Ectodermal cell (in vitro differentiated cells): ENCODE results near the gene PTPRZ1.

Experiments used
- H3K27ac ChIP-seq: 2 replicates; pipeline ENCODE4 v1.7.0; 2013; ENCODE audit warnings: mild to moderate bottlenecking, low read depth, low read length; ENCODE audit not compliant: insufficient read depth, poor library complexity, severe bottlenecking
- H3K27me3 ChIP-seq: 2 replicates; pipeline ENCODE4 v1.7.0; 2013; ENCODE audit warnings: mild to moderate bottlenecking, low read length; ENCODE audit not compliant: insufficient read depth, control insufficient read depth, poor library complexity, severe bottlenecking
- H3K36me3 ChIP-seq: one replicate; pipeline ENCODE4 v1.7.0; 2013; ENCODE audit warnings: low read length; ENCODE audit not compliant: control insufficient read depth, insufficient read depth
- H3K4me1 ChIP-seq: one replicate; pipeline ENCODE4 v1.7.0; 2013; ENCODE audit warnings: low read length; ENCODE audit not compliant: control insufficient read depth, insufficient read depth
- H3K4me3 ChIP-seq: 2 replicates; pipeline ENCODE4 v1.7.0; 2013; ENCODE audit warnings: low read depth, low read length, control low read depth; ENCODE audit not compliant: insufficient read depth
- H3K9me3 ChIP-seq: 2 replicates; pipeline ENCODE4 v1.7.0; 2013; ENCODE audit warnings: mild to moderate bottlenecking, low read length, moderate library complexity; ENCODE audit not compliant: control insufficient read depth
- WGBS, 2 experiments: methylation state at CpG; one replicate each; pipeline ENCODE4 v1.1.7; 2013; ENCODE audit warnings: missing lambda C conversion rate in 2 of 2; 5-methylcytosine and 5-hydroxymethylcytosine counted together

PTPRZ1 gene

DNA sequence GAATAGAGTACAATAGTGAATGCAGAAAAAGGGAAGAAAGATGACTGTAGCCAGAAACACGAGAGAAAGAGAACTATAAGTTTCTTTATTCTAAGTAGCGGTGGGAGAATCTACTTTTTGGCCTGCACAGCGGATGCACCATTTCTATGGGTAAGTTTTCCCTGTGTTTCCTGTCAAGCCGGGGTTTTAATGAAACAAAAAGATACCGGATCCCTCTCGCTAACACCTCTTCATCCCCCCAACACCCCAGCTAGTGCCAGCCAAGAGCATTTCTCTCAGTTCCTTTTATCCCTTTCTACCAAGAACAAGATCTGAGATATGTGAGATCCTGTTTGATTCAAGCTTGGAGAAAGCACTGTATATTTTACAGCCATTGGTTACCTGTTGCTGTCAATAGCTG, 14.7 kb downstream of the PTPRZ1 start:
- Histone ChIP-seq H3K9me3 (no peaks in the 10 kb centered on the region), H3K27ac (no peak overlapping the region), H3K4me3 (no peak overlapping the region), H3K4me1 (peaks cover 6% of the 10 kb centered on the region), H3K36me3 (no peaks in the 10 kb centered on the region), H3K27me3 (no peaks in the 10 kb centered on the region)
- WGBS, 2 experiments, result 90 to 94% methylated on average over 6 of the region's 6 CpGs

DNA sequence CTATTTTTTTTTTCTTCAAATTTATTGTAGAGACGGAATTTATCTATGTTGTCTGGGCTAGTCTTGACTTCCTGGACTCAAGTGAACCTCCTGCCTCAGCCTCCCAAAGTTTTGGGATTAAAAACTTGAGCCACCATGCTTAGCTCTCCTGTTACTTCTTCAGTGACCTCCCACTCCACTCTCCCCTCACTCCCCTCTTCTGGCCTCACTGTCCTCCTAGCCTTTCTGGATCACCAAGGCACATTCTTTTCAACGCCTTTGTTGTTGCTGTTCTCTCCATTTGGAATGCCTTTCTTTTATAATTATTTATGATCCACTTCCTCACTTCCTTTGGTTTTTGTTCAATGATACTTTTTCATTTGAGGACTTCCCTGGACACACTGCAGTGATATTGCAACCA, 17.9 kb downstream of the PTPRZ1 start:
- H3K27me3 ChIP-seq, result no peaks in the 10 kb centered on the region
- H3K27ac ChIP-seq, result no peak overlapping the region
- no peaks in the 10 kb centered on the region for H3K4me1 ChIP-seq
- H3K36me3 ChIP-seq, result no peaks in the 10 kb centered on the region
- no peak overlapping the region for H3K4me3 ChIP-seq
- H3K9me3 ChIP-seq, result no peaks in the 10 kb centered on the region
- 90% methylated on average over 2 of the region's 2 CpGs for WGBS, 2 experiments

DNA sequence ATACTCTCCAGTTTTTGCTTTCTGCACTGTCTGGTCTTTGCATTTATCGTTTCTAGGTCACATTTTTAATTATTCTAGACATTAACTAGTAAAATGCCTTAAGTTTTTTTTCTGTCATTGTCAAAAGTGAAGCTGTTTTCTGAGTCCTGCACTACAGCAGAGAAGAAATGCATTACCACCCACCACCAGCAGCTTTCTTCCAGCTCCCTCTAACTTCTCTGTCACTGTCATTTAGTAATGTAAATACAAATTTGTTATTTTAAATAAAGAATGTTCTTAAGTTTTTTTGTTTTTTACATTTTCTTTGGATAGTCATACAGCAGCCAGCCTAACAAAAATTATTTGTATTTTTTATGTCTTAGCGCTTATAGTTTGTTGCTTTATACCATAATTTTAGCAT, 18.8 kb downstream of the PTPRZ1 start:
- 75 to 96% methylated on average over 1 to 2 of the region's 2 CpGs for WGBS, 2 experiments
- H3K27ac ChIP-seq, result no peak overlapping the region

DNA sequence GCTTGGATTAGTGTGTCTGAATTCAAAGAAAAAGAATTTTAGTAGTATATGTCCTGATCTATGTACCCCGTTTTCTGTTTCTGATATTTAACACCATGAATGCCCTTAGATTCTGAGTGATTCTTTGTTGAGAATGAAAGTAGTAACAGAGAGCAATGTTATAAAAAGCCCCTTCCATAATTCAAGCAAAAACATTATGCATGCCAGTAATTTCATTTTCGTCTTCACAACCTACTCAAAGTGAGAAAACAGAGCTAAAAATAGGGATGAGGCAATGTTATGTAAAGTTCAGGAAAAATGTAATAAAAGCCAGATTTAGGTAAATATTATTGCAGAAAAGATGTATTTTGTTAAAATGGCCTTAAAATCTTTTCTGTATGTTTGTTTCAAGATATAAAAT, 28.1 kb downstream of the PTPRZ1 start:
- H3K9me3 ChIP-seq, result no peaks in the 10 kb centered on the region
- WGBS, 2 experiments, result 50% methylated on average over 2 of the region's 2 CpGs; no CpG with 5 or more reads in 1 of the 2 experiments

More for the DNA sequence above, 18.8 kb downstream of the PTPRZ1 start:
- H3K9me3 ChIP-seq, result no peaks in the 10 kb centered on the region
- no peaks in the 10 kb centered on the region for H3K27me3 ChIP-seq
- no peaks in the 10 kb centered on the region for H3K36me3 ChIP-seq
- H3K4me3 ChIP-seq, result no peak overlapping the region
- no peaks in the 10 kb centered on the region for H3K4me1 ChIP-seq

DNA sequence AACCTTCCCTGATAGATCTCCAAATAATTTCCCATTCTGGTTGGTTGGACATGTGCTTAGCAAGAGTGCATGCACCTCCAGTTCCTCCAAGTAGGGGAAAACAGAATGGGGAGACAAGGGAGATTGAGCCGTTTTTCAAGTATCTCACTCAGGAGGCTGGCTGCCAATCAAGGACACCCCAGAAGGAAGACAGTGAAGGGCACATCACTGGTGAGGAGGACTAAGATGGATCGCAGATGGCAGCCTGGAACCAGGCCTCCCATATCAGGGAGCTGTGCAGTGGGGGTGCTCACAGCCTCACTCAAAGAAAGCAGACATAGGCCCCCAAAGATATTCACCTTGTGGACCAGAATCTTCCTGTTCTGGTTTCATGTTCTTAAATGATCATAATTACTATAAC, 31.2 kb downstream of the PTPRZ1 start:
- 91 to 92% methylated on average over 2 of the region's 2 CpGs for WGBS, 2 experiments

More for the DNA sequence above, 28.1 kb downstream of the PTPRZ1 start:
- no peaks in the 10 kb centered on the region for H3K27me3 ChIP-seq
- no peaks in the 10 kb centered on the region for H3K4me1 ChIP-seq
- no peak overlapping the region for H3K27ac ChIP-seq
- H3K4me3 ChIP-seq, result no peak overlapping the region
- H3K36me3 ChIP-seq, result no peaks in the 10 kb centered on the region

DNA sequence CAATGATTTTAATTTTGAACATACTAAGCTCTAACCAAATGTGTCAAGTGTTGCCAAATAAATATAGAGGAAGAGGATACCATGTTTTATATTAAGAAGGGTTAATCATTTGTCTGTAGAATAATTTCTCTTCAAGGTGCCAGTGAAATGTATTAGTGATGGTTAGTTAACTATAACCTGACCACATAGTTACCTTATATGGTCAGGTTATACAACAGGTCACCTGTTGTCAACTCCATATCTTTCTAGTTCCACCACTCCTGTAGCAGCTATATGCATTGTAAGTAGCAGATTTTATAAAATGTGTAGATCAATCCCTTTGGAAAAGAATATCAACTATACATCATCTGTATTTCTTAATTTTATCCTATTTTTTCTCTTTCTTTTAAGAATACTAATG, 35.1 kb downstream of the PTPRZ1 start:
- H3K4me3 ChIP-seq, result no peak overlapping the region
- H3K36me3 ChIP-seq, result no peaks in the 10 kb centered on the region
- no peaks in the 10 kb centered on the region for H3K4me1 ChIP-seq
- no peaks in the 10 kb centered on the region for H3K27me3 ChIP-seq
- no peak overlapping the region for H3K27ac ChIP-seq
- H3K9me3 ChIP-seq, result no peaks in the 10 kb centered on the region

More for the DNA sequence above, 31.2 kb downstream of the PTPRZ1 start:
- H3K27me3 ChIP-seq, result no peaks in the 10 kb centered on the region
- no peaks in the 10 kb centered on the region for H3K36me3 ChIP-seq
- H3K27ac ChIP-seq, result no peak overlapping the region
- H3K4me3 ChIP-seq, result no peak overlapping the region
- H3K9me3 ChIP-seq, result no peaks in the 10 kb centered on the region
- H3K4me1 ChIP-seq, result no peaks in the 10 kb centered on the region

DNA sequence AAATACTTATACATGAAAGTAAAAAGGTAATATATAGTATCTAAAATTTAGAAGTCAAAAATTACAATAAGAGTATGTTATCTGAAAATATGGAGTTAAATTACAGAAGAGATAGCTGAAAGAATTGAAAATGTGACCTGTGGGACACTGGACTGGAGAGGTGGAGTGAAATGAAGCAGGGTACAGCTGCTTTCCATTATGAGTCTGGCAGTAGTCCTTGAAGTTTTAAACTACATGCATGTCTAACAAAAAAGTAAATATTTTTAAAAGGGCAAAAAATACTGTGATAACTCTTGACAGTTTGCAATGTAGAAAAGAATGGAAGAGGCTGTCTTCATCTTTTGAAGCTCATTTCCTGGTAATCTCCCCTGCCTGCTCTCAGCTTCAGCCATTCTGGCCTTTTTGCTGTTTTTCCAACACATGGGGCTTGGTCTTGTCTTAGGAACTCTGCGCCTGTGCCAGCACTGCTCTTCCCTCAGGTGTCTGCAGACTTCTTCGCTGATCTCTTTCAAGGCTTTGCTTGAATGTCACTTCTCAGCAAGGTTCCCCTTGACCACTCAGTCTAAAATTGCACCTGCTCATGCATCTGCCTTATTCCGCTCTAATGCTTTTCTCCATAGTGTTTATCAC, 36.9 kb downstream of the PTPRZ1 start:
- no peak overlapping the region for H3K27ac ChIP-seq
- H3K27me3 ChIP-seq, result no peaks in the 10 kb centered on the region
- 90 to 91% methylated on average over 3 of the region's 3 CpGs for WGBS, 2 experiments

DNA sequence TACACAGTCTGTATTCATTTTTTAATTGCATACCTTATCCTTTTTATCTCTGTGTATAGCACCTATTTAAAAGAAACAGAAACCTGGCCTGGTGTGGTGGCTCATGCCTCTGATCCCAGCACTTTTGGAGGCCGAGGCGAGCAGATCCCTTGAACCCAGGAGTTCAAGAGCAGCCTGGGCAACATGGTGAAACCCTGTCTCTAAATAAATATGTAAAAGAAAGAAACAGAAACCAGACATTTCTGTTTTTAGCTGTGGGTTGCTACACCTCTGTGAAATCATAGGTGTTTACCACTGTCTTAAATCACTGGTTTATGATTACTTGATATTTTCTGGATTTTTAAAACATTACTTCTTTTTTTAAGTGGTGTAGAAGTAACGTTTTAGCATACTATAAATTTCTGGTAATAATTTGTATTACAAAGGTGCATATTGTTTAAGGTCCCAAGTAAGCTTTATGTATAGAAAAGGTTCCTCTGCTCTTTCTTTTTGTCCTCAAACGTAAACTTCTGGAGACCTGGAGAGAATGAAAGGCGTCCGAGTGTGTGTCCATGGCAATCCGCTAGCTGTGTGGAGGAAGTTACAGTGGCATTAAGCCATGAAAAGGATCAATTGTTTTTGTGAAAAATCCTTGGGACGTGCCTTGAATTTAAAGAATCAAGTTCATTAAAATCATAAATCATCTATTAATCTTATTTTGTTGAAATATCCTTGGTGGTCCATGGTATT, 41.1 kb downstream of the PTPRZ1 start:
- H3K9me3 ChIP-seq, result no peaks in the 10 kb centered on the region
- WGBS, 2 experiments, result 72 to 75% methylated on average over 6 of the region's 8 CpGs
- H3K4me1 ChIP-seq, result no peaks in the 10 kb centered on the region
- H3K36me3 ChIP-seq, result no peaks in the 10 kb centered on the region
- no peaks in the 10 kb centered on the region for H3K27me3 ChIP-seq
- no peak overlapping the region for H3K27ac ChIP-seq
- no peak overlapping the region for H3K4me3 ChIP-seq

More for the DNA sequence above, 36.9 kb downstream of the PTPRZ1 start:
- Histone ChIP-seq H3K36me3 (no peaks in the 10 kb centered on the region), H3K4me1 (no peaks in the 10 kb centered on the region), H3K4me3 (no peak overlapping the region), H3K9me3 (no peaks in the 10 kb centered on the region)

DNA sequence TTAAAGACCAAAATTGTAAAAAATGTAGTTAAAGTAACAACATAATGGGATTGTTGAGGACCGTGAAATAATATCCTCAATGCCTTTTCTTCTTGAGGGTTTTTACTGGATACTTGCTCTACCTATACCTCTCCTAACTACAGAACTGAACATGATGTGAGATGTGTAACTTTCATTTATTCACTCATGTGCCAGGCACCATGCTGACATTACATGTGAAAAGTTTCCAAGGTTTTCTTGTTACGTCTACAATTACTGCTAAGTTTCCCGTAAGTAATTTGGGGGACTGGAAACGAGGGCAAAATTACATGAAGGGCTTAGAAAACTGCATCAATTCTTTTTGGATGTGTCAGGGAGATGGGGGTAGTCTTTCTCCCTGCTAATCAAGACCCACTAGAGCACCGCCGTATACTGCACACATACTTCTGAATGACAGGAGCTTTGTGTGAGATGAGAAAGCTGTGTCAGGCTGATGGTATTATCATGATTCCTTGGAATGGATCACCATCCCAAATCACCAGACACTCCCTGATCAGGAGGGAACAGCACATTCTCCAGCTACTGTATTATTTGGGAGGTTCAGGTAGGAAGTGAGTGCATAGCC, 41.8 kb downstream of the PTPRZ1 start:
- H3K27ac ChIP-seq, result no peak overlapping the region
- 87% methylated on average over 3 to 6 of the region's 6 CpGs for WGBS, 2 experiments
- H3K27me3 ChIP-seq, result no peaks in the 10 kb centered on the region
- no peak overlapping the region for H3K4me3 ChIP-seq
- no peaks in the 10 kb centered on the region for H3K9me3 ChIP-seq
- H3K4me1 ChIP-seq, result no peaks in the 10 kb centered on the region
- H3K36me3 ChIP-seq, result no peaks in the 10 kb centered on the region

DNA sequence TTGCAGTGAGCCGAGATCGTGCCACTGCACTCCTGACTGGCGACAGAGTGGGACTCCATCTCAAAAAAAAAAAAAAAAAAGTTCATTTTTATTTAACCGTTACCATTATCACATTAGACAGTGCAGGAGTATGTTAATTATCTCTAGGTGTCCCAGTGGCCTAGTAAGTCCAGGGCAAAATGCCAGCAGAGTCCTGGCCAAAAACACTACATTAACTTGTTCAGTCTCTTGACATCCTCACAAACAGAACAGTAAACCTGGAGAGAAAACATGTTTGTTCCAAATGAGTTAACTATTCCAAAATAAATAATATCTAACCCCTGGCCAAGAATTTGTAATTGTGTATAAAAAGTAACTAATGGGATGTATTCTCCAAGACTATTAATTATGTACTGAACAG, 43.2 kb downstream of the PTPRZ1 start:
- WGBS, 2 experiments, result 91 to 93% methylated on average over 3 to 4 of the region's 4 CpGs
- no peaks in the 10 kb centered on the region for H3K4me1 ChIP-seq
- no peaks in the 10 kb centered on the region for H3K9me3 ChIP-seq
- no peak overlapping the region for H3K4me3 ChIP-seq
- no peaks in the 10 kb centered on the region for H3K36me3 ChIP-seq
- H3K27ac ChIP-seq, result no peak overlapping the region
- H3K27me3 ChIP-seq, result no peaks in the 10 kb centered on the region
